Measurements from ENCODE around the gene FAM50A.
"Not testable (repeated sequence)": the region's sequence is repeated elsewhere in the genome, so short reads cannot be mapped to it uniquely, and the experiment has no call there.

The FAM50A gene

GRCh38 chrX:154489182-154489581 lies 45.2 kb downstream of the FAM50A start:
- TF ChIP-seq MAX (IDR thresholded peaks at IDR 0.05; ENCODE audit: low read depth, low read length) (no peak), POLR2A (IDR thresholded peaks at IDR 0.05; ENCODE audit: extremely low read depth, insufficient read length) (no peak)
- no peak overlapping the region for H3K4me3 ChIP-seq (ENCODE audit: low read depth, low read length)
- DNase-seq (ENCODE audit: low read depth): no peak

- no peak for TF ChIP-seq MAX (IDR thresholded peaks at IDR 0.05; ENCODE audit: low read depth, low read length)
- no peak for TF ChIP-seq MYC (IDR thresholded peaks at IDR 0.05; ENCODE audit: low read depth, low read length)
- no peak for TF ChIP-seq POLR2A (IDR thresholded peaks at IDR 0.05; ENCODE audit: extremely low read depth, insufficient read length)
- peak overlapping the region; percentile 63 for H3K4me3 ChIP-seq (ENCODE audit: low read depth, low read length)
- DNase-seq (ENCODE audit: low read depth): peak; percentile 58
Measured at GRCh38 chrX:154490021-154490413, 46.1 kb downstream of the FAM50A start.

GRCh38 chrX:154490414-154491083 lies 46.6 kb downstream of the FAM50A start, which contains the start of gene SLC10A3:
SLC10A3 (minus strand) TSS chrX:154490629; CDS start chrX:154488940, 1,689 bp downstream.
- peak within 1 kb of the TSS; percentile 63 for H3K4me3 ChIP-seq (ENCODE audit: low read depth, low read length)
- TF ChIP-seq MAX (IDR thresholded peaks at IDR 0.05; ENCODE audit: low read depth, low read length): no peak
- TF ChIP-seq CTCF (IDR thresholded peaks at IDR 0.05; ENCODE audit: low read depth, low read length): no peak
- TF ChIP-seq MYC (IDR thresholded peaks at IDR 0.05; ENCODE audit: low read depth, low read length): no peak
- peak; percentile 81 for TF ChIP-seq POLR2A (IDR thresholded peaks at IDR 0.05; ENCODE audit: extremely low read depth, insufficient read length)
- DNase-seq (ENCODE audit: low read depth): peak; percentile 96

GRCh38 chrX:154494715-154495114 lies 50.8 kb downstream of the FAM50A start:
- DNase-seq (ENCODE audit: low read depth): no peak
- TF ChIP-seq MYC (IDR thresholded peaks at IDR 0.05; ENCODE audit: low read depth, low read length) (no peak), CTCF (IDR thresholded peaks at IDR 0.05; ENCODE audit: low read depth, low read length) (no peak), MAX (IDR thresholded peaks at IDR 0.05; ENCODE audit: low read depth, low read length) (no peak), POLR2A (IDR thresholded peaks at IDR 0.05; ENCODE audit: extremely low read depth, insufficient read length) (no peak)
- H3K4me3 ChIP-seq (ENCODE audit: low read depth, low read length): no peak overlapping the region

GRCh38 chrX:154495472-154495922 lies 51.6 kb downstream of the FAM50A start:
- TF ChIP-seq MYC (IDR thresholded peaks at IDR 0.05; ENCODE audit: low read depth, low read length) (no peak), MAX (IDR thresholded peaks at IDR 0.05; ENCODE audit: low read depth, low read length) (no peak), CTCF (IDR thresholded peaks at IDR 0.05; ENCODE audit: low read depth, low read length) (no peak), POLR2A (IDR thresholded peaks at IDR 0.05; ENCODE audit: extremely low read depth, insufficient read length) (no peak)
- H3K4me3 ChIP-seq (ENCODE audit: low read depth, low read length): no peak overlapping the region
- no peak for DNase-seq (ENCODE audit: low read depth)

- H3K4me3 ChIP-seq (ENCODE audit: low read depth, low read length); DNase-seq (ENCODE audit: low read depth): not testable (repeated sequence)
Measured at GRCh38 chrX:154496591-154497137, 52.7 kb downstream of the FAM50A start.
